LNCaP clone FGC (cell line): ENCODE results near the gene SNX32.
A peak's percentile ranks its signal among the peaks of the same experiment; 100 is the strongest.

Source experiments
- DNase-seq: peaks from one replicate; pipeline ENCODE4 v3.0.0-alpha.2; 2011; ENCODE audit warnings: low read depth
- H3K4me3 ChIP-seq: 2 replicates; pipeline ENCODE4 v1.5.1; 2011; ENCODE audit warnings: mild to moderate bottlenecking, low read depth, low read length, control low read depth
- CTCF ChIP-seq: IDR thresholded peaks from 2 replicates; pipeline ENCODE4 v1.5.1; 2012; ENCODE audit warnings: mild to moderate bottlenecking; ENCODE audit not compliant: control insufficient read depth, insufficient read depth; ENCODE audit errors: extremely low read depth

The SNX32 gene

GRCh38 chr11:65854852-65855837 is 21.4 kb downstream of the SNX32 start:
- DNase-seq = no peak
- no peak for TF ChIP-seq CTCF
- H3K4me3 ChIP-seq = no peak overlapping the region

- no peak for TF ChIP-seq CTCF
- peak overlapping the region; percentile 93 for H3K4me3 ChIP-seq
- DNase-seq = no peak
These were observed 22.2 kb downstream of the SNX32 start for GRCh38 chr11:65855927-65856363.

GRCh38 chr11:65856689-65857499 is 23.1 kb downstream of the SNX32 start:
- no peak for TF ChIP-seq CTCF
- no peak for DNase-seq
- H3K4me3 ChIP-seq = peak overlapping the region; percentile 93

- no peak for DNase-seq
- H3K4me3 ChIP-seq = peak overlapping the region; percentile 93
- no peak for TF ChIP-seq CTCF
These were observed 23.7 kb downstream of the SNX32 start for GRCh38 chr11:65857500-65857852.

- peak; percentile 93 for DNase-seq
- TF ChIP-seq CTCF = no peak
- peak within 1 kb of the TSS; percentile 93 for H3K4me3 ChIP-seq
These were observed 24.3 kb downstream of the SNX32 start, which contains the start of gene CFL1 for GRCh38 chr11:65857853-65858680. TSS of gene CFL1 (minus strand) at chr11:65858180. CDS start at chr11:65858099, 81 bp downstream.

- no peak for DNase-seq
- peak overlapping the region; percentile 93 for H3K4me3 ChIP-seq
- no peak for TF ChIP-seq CTCF
These were observed 24.9 kb downstream of the SNX32 start for GRCh38 chr11:65858681-65859087.
